IMR-90 (cell line): ENCODE results near the gene MIS18A. TPM values are rescaled to one million over a fixed set of nuclear protein-coding genes. Genes with fewer than 3 reads are reported as not detected.
A peak's percentile ranks its signal among the peaks of the same experiment; 100 is the strongest.

ENCODE experiments used
- ATAC-seq: fragments of 200-7000 bp; cut with Tn5 transposase; 2 replicates; pipeline ENCODE4 v1.9.1; 2020; ENCODE audit warnings: low read depth, mild to moderate bottlenecking, moderate library complexity
- BruUV-seq: library from RNA; stranded (reverse); fragments of 400-500 nt; replicated peaks from 2 replicates; lab custom pipeline; 2021; lab: Mats Ljungman, UMichigan
- CTCF ChIA-PET: fragments of 300-600 bp; formaldehyde crosslinking; extraction: SDS; loops from one replicate; lab custom pipeline; 2021; ENCODE audit warnings: antibody characterized with exemption; lab: Yijun Ruan, JAX
- POLR2A ChIA-PET: fragments of 300-600 bp; sonication (Branson Sonifier 250); formaldehyde crosslinking; loops from one replicate; lab custom pipeline; 2022; ENCODE audit warnings: antibody characterized with exemption; ENCODE audit not compliant: unreplicated experiment; lab: Charles Lee
- DNase-seq: peaks from one replicate; pipeline ENCODE4 v3.0.0; 2013
- H2AFZ ChIP-seq: replicated peaks from 2 replicates; pipeline ENCODE3; 2013; ENCODE audit warnings: low read length, mild to moderate bottlenecking; ENCODE audit not compliant: poor library complexity
- H2AK5ac ChIP-seq: 2 replicates; pipeline ENCODE4 v1.6.1; 2013; ENCODE audit warnings: low read depth, low read length, inconsistent platforms
- H2AK9ac ChIP-seq: replicated peaks from 2 replicates; pipeline ENCODE3; 2013; ENCODE audit warnings: mild to moderate bottlenecking, low read depth, low read length, moderate library complexity; ENCODE audit not compliant: poor library complexity
- H2BK120ac ChIP-seq: 2 replicates; pipeline ENCODE4 v1.6.1; 2013; ENCODE audit warnings: low read depth, low read length, inconsistent platforms
- H2BK15ac ChIP-seq: 3 replicates; pipeline ENCODE4 v1.6.1; 2013; ENCODE audit warnings: low read depth, low read length, inconsistent platforms
- H2BK20ac ChIP-seq: 2 replicates; pipeline ENCODE4 v1.6.1; 2013; ENCODE audit warnings: low read depth, mild to moderate bottlenecking, inconsistent platforms, low read length, moderate library complexity
- H2BK5ac ChIP-seq: 2 replicates; pipeline ENCODE4 v1.6.1; 2013; ENCODE audit warnings: mild to moderate bottlenecking, low read depth, low read length, inconsistent platforms; ENCODE audit not compliant: poor library complexity, severe bottlenecking
- H3K14ac ChIP-seq: replicated peaks from 2 replicates; pipeline ENCODE4 v1.6.1; 2013; ENCODE audit warnings: low read depth, low read length, inconsistent platforms
- H3K18ac ChIP-seq: 2 replicates; pipeline ENCODE4 v1.6.1; 2013; ENCODE audit warnings: low read depth, low read length, control low read depth
- H3K23ac ChIP-seq: 2 replicates; pipeline ENCODE4 v1.6.1; 2013; ENCODE audit warnings: low read depth, low read length, inconsistent platforms
- H3K27ac ChIP-seq: 2 replicates; pipeline ENCODE4 v1.5.1; 2013; ENCODE audit warnings: mild to moderate bottlenecking, control low read depth, low read length; ENCODE audit not compliant: insufficient read depth
- H3K27me3 ChIP-seq: 2 replicates; pipeline ENCODE4 v1.6.1; 2013; ENCODE audit warnings: low read length; ENCODE audit not compliant: control insufficient read depth, insufficient read depth
- H3K36me3 ChIP-seq: 2 replicates; pipeline ENCODE4 v1.6.1; 2013; ENCODE audit warnings: low read length, mixed read lengths; ENCODE audit not compliant: control insufficient read depth, insufficient read depth
- H3K4ac ChIP-seq: 2 replicates; pipeline ENCODE4 v1.6.1; 2013; ENCODE audit warnings: low read depth, low read length, inconsistent platforms
- H3K4me1 ChIP-seq: 2 replicates; pipeline ENCODE4 v1.6.1; 2013; ENCODE audit warnings: low read length, mixed read lengths; ENCODE audit not compliant: control insufficient read depth, insufficient read depth
- H3K4me2 ChIP-seq: 2 replicates; pipeline ENCODE4 v1.6.1; 2013; ENCODE audit warnings: low read depth, mild to moderate bottlenecking, control low read depth, low read length, moderate library complexity
- H3K4me3 ChIP-seq: 2 replicates; pipeline ENCODE4 v1.5.1; 2013; ENCODE audit warnings: low read depth, mild to moderate bottlenecking, control low read depth, low read length, moderate library complexity; ENCODE audit not compliant: insufficient read depth
- H3K56ac ChIP-seq: 2 replicates; pipeline ENCODE4 v1.6.1; 2013; ENCODE audit warnings: low read length, inconsistent platforms; ENCODE audit not compliant: insufficient read depth; ENCODE audit errors: extremely low read depth
- H3K79me1 ChIP-seq, 2 experiments: 2 replicates each; pipeline ENCODE4 v1.6.1; 2013; ENCODE audit warnings: low read length in 2 of 2, inconsistent platforms in 1 of 2, low read depth in 1 of 2
- H3K9ac ChIP-seq: 2 replicates; pipeline ENCODE4 v1.6.1; 2013; ENCODE audit warnings: low read depth, low read length, control low read depth
- H3K9me1 ChIP-seq: 2 replicates; pipeline ENCODE4 v1.6.1; 2013; ENCODE audit warnings: low read length, inconsistent platforms; ENCODE audit not compliant: insufficient read depth
- H3K9me3 ChIP-seq: 2 replicates; pipeline ENCODE4 v1.6.1; 2013; ENCODE audit warnings: low read length; ENCODE audit not compliant: control insufficient read depth, insufficient read depth
- H4K20me1 ChIP-seq: 2 replicates; pipeline ENCODE4 v1.6.1; 2013; ENCODE audit warnings: low read length, inconsistent platforms; ENCODE audit not compliant: insufficient read depth
- H4K5ac ChIP-seq: 2 replicates; pipeline ENCODE4 v1.6.1; 2013; ENCODE audit warnings: mild to moderate bottlenecking, low read depth, low read length, control low read depth
- H4K8ac ChIP-seq, 2 experiments: 2 replicates each; pipeline ENCODE4 v1.6.1; 2013; ENCODE audit warnings: low read depth in 2 of 2, low read length in 2 of 2, control low read depth in 1 of 2, inconsistent platforms in 1 of 2
- H4K91ac ChIP-seq: 2 replicates; pipeline ENCODE4 v1.6.1; 2013; ENCODE audit warnings: low read depth, low read length, inconsistent platforms; ENCODE audit not compliant: insufficient read depth
- CHD1 ChIP-seq: IDR thresholded peaks from 2 replicates; pipeline ENCODE4 v1.6.1; 2012; ENCODE audit warnings: low read depth, low read length, improper control_type of control experiment
- FOS ChIP-seq: fragments of 150-350 bp; IDR thresholded peaks from 2 replicates; pipeline ENCODE4 v1.6.1; 2016; ENCODE audit warnings: low read depth, low read length
- MAFK ChIP-seq: IDR thresholded peaks from 2 replicates; pipeline ENCODE4 v1.6.1; 2012; ENCODE audit warnings: low read depth, low read length, improper control_type of control experiment
- MAZ ChIP-seq: IDR thresholded peaks from 2 replicates; pipeline ENCODE4 v1.6.1; 2012; ENCODE audit warnings: low read depth, mild to moderate bottlenecking, low read length, improper control_type of control experiment, moderate library complexity, borderline replicate concordance
- RAD21 ChIP-seq: IDR thresholded peaks from 2 replicates; pipeline ENCODE4 v1.6.1; 2012; ENCODE audit warnings: low read length, improper control_type of control experiment
- RFX5 ChIP-seq: IDR thresholded peaks from 2 replicates; pipeline ENCODE4 v1.8.0; 2012; ENCODE audit warnings: low read depth, mild to moderate bottlenecking, low read length, moderate library complexity
- WGBS, 2 experiments: methylation state at CpG; one replicate each; pipeline versions ENCODE4 v1.1.5 to v1.1.7; 2013; ENCODE audit warnings: missing lambda C conversion rate in 2 of 2; ENCODE audit not compliant: insufficient read length in 1 of 2; ENCODE audit errors: extremely low coverage in 2 of 2; 5-methylcytosine and 5-hydroxymethylcytosine counted together
- dilution Hi-C: fragments of 300-500 bp; cut with HindIII; formaldehyde crosslinking; loops from one replicate; pipeline ENCODE4 v1.14.3; 2018; ENCODE audit warnings: low sequenced_read_pairs; ENCODE audit not compliant: unreplicated experiment
- in situ Hi-C: fragments of 300-500 bp; cut with MboI; formaldehyde crosslinking; loops from 3 replicates; pipeline ENCODE4 v1.14.3; 2019; ENCODE audit warnings: low sequenced_read_pairs, inconsistent platforms, mixed read lengths
- intact Hi-C: fragments of 100-400 bp; cut with micrococcal nuclease; formaldehyde crosslinking; loops from 2 replicates; pipeline ENCODE4 v1.10.0; 2022
- polyA plus RNA-seq, 3 experiments: library from polyadenylated mRNA; depleted of rRNA; stranded (reverse); fragments of >200 nt; gene quantifications; 2 replicates each; pipeline ENCODE4 v1.2.3, GENCODE V29; 2012; ENCODE audit warnings: low replicate concordance in 1 of 3
- total RNA-seq: library from RNA; depleted of rRNA; stranded (reverse); fragments of >200 nt; gene quantifications from 2 replicates; pipeline ENCODE4 v1.2.3, GENCODE V29; 2012
- TF ChIP-seq, protein P1 (sequence below): fragments of 150-350 bp; IDR thresholded peaks from 2 replicates; pipeline ENCODE4 v1.6.1; 2017; ENCODE audit warnings: mild to moderate bottlenecking, antibody characterized with exemption, low read length, low read depth

Gene MIS18A
- total and polyA plus RNA-seq, 2 of the 4 experiments (the other 2 are of a cell fraction) = 4.5 to 7.6 TPM

DNA sequence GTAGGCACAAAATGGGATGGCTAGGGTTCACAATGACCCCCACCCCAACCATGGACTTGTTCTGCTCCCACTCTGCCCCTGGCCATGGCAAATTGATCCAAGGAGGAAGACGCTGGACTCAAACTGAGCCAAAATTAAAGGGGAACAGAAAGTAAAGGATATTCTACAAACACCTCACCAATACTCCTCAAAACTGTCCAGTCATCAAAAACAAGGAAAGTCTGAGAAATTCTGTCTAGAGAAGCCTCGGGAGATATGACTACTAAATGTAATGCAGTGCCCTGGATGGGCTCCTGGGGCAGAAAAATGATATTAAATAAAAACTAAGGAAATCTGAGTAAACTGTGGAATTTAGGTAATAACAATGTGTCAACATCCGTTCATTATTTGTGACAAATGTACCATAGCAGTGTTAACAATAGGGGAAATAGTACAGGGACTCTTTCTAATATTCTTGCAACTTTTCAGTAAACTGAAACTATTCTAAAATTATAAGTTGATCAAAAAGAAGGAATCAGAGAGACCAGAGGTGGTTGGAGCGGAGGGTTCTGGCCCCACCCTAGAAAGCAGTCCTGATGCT lies 45.0 kb downstream of the MIS18A start:
- BruUV-seq = no TSS peak
- H2AK9ac ChIP-seq = no peak overlapping the region
- no peak overlapping the region for H2BK20ac ChIP-seq
- no peak for TF ChIP-seq FOS
- no peak for TF ChIP-seq RFX5
- TF ChIP-seq MAZ = no peak
- TF ChIP-seq CHD1 = no peak
- peak; percentile 94 for TF ChIP-seq MAFK
- TF ChIP-seq, protein P1, sequence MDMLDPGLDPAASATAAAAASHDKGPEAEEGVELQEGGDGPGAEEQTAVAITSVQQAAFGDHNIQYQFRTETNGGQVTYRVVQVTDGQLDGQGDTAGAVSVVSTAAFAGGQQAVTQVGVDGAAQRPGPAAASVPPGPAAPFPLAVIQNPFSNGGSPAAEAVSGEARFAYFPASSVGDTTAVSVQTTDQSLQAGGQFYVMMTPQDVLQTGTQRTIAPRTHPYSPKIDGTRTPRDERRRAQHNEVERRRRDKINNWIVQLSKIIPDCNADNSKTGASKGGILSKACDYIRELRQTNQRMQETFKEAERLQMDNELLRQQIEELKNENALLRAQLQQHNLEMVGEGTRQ = no peak
- no peak for TF ChIP-seq RAD21
- H3K4me3 ChIP-seq = no peak overlapping the region
- H3K79me1 ChIP-seq = no peaks in the 10 kb centered on the region
- H3K9me1 ChIP-seq = no peaks in the 10 kb centered on the region
- ChIA-PET CTCF (interaction anchor here (1.2 kb wide), 1 partner anchor 25 kb away, joined by 4 read pairs; no protein-coding TSS in a partner anchor), POLR2A (no interaction called here)
- ATAC-seq (no peak), DNase-seq (no peak)
- no peaks in the 10 kb centered on the region for H4K20me1 ChIP-seq
- no peak overlapping the region for H3K14ac ChIP-seq
- in situ Hi-C loops (no loop called here), intact Hi-C loops (no loop called here), dilution Hi-C loops (no loop called here)
- H3K9ac ChIP-seq = no peak overlapping the region
- 100% methylated on average over 1 of the region's 4 CpGs; no CpG with 5 or more reads in 1 of the 2 experiments for WGBS, 2 experiments
- H2AK5ac ChIP-seq = no peak overlapping the region
- peak overlapping the region; percentile 74; the same call in 1 of the 2 replicates for H4K5ac ChIP-seq
- H2BK15ac ChIP-seq = no peak overlapping the region
- no peak overlapping the region for H2BK5ac ChIP-seq
- no peak overlapping the region for H3K23ac ChIP-seq
- no peaks in the 10 kb centered on the region; the same call in none of the 2 replicates for H3K9me3 ChIP-seq
- no peak overlapping the region for H3K4ac ChIP-seq
- H3K4me2 ChIP-seq = peak overlapping the region; percentile 89
- H3K27ac ChIP-seq = no peak overlapping the region
- H2AFZ ChIP-seq = no peak overlapping the region
- no peak overlapping the region for H4K8ac ChIP-seq
- no peak overlapping the region for H2BK120ac ChIP-seq
- H4K91ac ChIP-seq = no peak overlapping the region
- 0 out of 2 replicates have a peak overlapping the region, but pooled peaks have one; percentile 19 for H3K56ac ChIP-seq
- peaks cover 7% of the 10 kb centered on the region for H3K4me1 ChIP-seq
- peak overlapping the region; percentile 54; the same call in 1 of the 2 replicates for H3K18ac ChIP-seq
- peaks cover 9% of the 10 kb centered on the region; the same call in 1 of the 2 replicates for H3K27me3 ChIP-seq
- H3K36me3 ChIP-seq = no peaks in the 10 kb centered on the region
